ENCODE data around the gene MR1.

Gene MR1

GRCh38 chr1:181097242-181097641 is 63.5 kb downstream of the MR1 start:
- H3K4me3 ChIP-seq (replicated peaks in 1 of 2; ENCODE audit: low read depth in 2 of 2, low read length in 2 of 2) = no peak overlapping the region
- DNase-seq (ENCODE audit: low read depth in 2 of 2) = no peak
- TF ChIP-seq, protein P1, sequence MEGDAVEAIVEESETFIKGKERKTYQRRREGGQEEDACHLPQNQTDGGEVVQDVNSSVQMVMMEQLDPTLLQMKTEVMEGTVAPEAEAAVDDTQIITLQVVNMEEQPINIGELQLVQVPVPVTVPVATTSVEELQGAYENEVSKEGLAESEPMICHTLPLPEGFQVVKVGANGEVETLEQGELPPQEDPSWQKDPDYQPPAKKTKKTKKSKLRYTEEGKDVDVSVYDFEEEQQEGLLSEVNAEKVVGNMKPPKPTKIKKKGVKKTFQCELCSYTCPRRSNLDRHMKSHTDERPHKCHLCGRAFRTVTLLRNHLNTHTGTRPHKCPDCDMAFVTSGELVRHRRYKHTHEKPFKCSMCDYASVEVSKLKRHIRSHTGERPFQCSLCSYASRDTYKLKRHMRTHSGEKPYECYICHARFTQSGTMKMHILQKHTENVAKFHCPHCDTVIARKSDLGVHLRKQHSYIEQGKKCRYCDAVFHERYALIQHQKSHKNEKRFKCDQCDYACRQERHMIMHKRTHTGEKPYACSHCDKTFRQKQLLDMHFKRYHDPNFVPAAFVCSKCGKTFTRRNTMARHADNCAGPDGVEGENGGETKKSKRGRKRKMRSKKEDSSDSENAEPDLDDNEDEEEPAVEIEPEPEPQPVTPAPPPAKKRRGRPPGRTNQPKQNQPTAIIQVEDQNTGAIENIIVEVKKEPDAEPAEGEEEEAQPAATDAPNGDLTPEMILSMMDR (IDR thresholded peaks at IDR 0.05; ENCODE audit: low read depth, low read length) = no peak

DNA sequence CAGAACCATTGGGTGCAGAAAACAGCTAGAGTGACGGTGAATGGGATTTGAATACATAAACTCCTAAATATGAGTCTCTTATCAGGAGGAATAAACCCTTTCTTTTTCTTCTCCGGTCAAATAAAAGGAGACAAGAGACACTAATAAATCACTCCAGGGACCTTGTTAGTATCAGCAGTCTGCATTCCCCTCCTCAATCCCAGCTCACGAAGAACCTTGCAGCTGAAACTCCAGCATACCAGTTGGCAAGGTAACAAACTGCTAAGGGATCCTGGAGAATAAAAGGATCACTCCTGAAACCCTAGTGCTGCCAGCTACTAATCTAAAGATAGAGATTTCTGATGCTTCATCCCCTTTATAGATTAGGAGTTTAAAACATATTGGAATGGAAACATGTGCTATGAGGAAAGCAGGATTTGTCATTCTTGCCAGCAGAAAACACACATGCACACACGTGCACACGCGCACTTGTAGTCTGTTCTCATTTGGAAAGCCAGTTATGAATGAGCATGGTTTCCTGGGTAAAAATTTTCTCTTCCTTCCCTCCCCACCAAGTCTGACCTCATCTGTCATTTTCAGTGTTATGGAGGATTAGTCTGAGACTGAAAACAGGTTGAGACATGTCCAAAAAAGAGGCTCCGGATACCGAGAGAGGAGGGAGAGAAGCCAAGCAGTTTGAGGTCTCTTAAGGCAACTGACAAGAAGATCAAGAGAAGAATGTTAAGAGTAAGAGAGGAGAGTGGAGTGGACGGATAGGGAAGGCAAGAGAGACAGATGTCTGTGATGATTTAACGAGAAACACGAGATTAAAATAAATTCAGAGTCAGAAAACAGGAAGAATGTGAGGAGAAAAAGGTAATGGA is 65.6 kb downstream of the MR1 start:
- TF ChIP-seq, protein P1 (IDR thresholded peaks at IDR 0.05; ENCODE audit: low read depth, low read length) = no peak
- H3K4me3 ChIP-seq (replicated peaks in 1 of 2; ENCODE audit: low read depth in 2 of 2, low read length in 2 of 2) = no peak overlapping the region
- DNase-seq (ENCODE audit: low read depth in 2 of 2) = peak; percentile 62 to 68

- TF ChIP-seq, protein P1 (IDR thresholded peaks at IDR 0.05; ENCODE audit: low read depth, low read length) = no peak
- H3K4me3 ChIP-seq (replicated peaks in 1 of 2; ENCODE audit: low read depth in 2 of 2, low read length in 2 of 2) = no peak overlapping the region
- DNase-seq (ENCODE audit: low read depth in 2 of 2) = no peak
Measured at GRCh38 chr1:181100015-181100905, 66.5 kb downstream of the MR1 start.

GRCh38 chr1:181100934-181101333 is 67.2 kb downstream of the MR1 start:
- TF ChIP-seq, protein P1 (IDR thresholded peaks at IDR 0.05; ENCODE audit: low read depth, low read length) = no peak
- DNase-seq (ENCODE audit: low read depth in 2 of 2) = no peak
- no peak overlapping the region for H3K4me3 ChIP-seq (replicated peaks in 1 of 2; ENCODE audit: low read depth in 2 of 2, low read length in 2 of 2)

- TF ChIP-seq, protein P1 (IDR thresholded peaks at IDR 0.05; ENCODE audit: low read depth, low read length) = no peak
- no peak overlapping the region for H3K4me3 ChIP-seq (replicated peaks in 1 of 2; ENCODE audit: low read depth in 2 of 2, low read length in 2 of 2)
- peak; percentile 76 to 80 for DNase-seq (ENCODE audit: low read depth in 2 of 2)
Measured at GRCh38 chr1:181101581-181102226, 67.9 kb downstream of the MR1 start.

GRCh38 chr1:181102841-181103240 is 69.1 kb downstream of the MR1 start:
- DNase-seq (ENCODE audit: low read depth in 2 of 2) = no peak
- TF ChIP-seq, protein P1 (IDR thresholded peaks at IDR 0.05; ENCODE audit: low read depth, low read length) = no peak

More at GRCh38 chr1:181102841-181103240, 69.1 kb downstream of the MR1 start:
- no peak overlapping the region for H3K4me3 ChIP-seq (replicated peaks in 1 of 2; ENCODE audit: low read depth in 2 of 2, low read length in 2 of 2)
